Measurements from ENCODE around the gene VPS45.
"Not testable (repeated sequence)": the region's sequence is repeated elsewhere in the genome, so short reads cannot be mapped to it uniquely, and the experiment has no call there.

The VPS45 gene

DNA sequence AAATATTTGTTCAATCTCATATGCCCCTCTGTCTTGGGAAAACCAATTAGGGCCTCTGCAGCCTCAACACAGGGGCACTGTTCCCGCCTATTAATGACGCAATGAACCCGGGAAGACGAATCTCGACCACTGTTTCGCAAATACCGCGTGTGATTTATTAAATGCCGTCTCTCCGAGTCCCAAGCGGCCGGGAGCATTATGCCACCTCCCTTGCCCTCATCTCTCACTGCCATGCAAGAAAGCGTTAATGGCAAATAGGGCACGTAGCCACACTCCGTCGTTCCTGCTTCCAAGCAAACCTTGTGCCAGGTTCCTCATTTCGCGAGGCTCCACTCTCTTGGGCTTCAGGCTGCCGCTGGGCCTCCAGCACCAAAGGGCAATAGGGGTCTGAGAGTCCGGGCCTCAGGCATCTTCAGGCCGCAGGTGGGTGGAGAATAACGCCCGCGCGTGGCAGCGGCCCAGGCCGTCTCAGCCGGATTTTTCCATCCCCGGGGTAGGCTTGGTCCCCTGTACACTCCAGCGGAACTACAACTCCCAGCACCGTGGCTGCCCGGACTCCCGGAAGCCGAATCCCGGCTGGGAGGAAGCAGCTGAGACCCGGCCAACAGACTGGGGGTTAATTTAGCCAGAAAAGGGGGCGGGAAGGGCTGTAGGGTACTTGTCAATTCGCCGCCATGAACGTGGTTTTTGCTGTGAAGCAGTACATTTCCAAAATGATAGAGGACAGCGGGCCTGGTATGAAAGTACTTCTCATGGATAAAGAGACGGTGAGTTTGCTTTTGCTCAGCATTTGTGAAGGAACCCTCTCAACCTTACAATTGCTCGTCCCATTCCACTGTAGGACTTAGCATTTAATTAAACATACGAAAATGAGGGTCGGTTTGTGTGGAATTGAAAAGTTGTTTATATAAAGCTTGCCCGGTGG lies at the start of gene VPS45:
TSS of gene VPS45 (plus strand) at position 593 of the 925 bp plus-strand sequence. CDS start at position 675, 82 bp downstream.
- DNase-seq (ENCODE audit: low spot score), result peak; percentile 90

GRCh38 chr1:150018165-150018564 lies 49.4 kb upstream of the VPS45 start:
- no peak for DNase-seq (ENCODE audit: low spot score)

- DNase-seq (ENCODE audit: low spot score), result no peak
These were observed 46.9 kb upstream of the VPS45 start for GRCh38 chr1:150020711-150021110.

DNA sequence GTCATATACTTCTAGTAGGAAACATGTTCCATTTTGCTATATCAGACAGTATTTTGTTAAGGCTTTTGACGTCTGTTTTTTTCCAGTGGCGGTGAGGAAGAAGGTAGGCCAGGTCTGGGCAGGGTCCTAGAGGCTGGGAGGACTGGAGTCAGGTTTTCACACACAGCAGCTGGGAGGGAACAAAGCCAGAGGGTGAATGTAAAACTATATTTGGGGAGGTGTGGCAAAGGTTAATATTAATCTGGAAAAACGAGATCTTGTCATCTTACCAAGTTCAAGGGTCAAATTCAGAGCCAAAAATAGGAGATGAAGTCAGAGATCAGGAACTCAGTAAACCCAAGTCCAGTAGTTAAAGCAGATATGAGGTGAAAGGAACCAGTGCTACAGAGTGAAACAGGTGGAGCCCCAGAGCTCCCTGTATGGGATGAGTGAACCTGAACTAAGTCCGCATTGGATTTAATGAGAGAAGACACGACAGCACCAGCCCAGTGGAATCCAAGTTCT lies 46.3 kb upstream of the VPS45 start:
- DNase-seq (ENCODE audit: low spot score), result no peak

DNA sequence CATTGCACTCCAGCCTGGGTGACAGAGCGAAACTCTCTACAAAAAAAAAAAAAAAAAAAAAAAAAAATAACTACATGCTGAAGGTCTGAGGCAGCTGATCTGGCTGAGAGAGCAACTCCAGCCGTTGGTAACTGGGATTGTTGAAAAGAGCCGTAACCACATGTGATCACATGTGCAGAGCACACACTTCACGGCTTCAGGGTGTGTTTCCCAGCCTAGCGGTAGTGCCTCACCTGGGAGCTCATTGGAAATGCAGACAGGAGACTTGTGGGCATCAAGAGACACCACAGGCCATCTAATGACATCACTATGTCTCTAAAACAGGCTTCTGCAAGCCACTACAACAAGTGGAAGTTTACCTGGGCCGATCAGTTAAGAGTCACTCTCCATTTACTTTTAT lies 45.2 kb upstream of the VPS45 start:
- DNase-seq (ENCODE audit: low spot score), result no peak

DNA sequence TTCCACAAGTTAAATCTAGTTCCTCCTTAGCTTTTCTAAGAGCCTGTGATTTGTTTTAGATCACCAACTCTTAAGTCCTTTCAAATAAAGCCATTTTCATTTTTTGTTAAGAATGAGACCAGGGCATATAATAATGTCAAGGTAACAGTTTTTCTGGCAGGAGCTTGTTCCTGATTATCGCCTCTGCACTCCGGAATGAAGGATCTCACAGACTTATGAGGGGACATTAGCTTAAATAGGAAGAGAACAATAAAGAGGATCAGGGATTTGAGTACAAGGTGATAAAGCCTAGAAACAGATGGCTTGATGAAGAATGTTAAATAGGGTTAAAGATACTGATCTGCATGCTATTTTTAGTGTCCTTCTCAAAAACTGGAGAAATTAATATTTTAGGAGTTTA lies 43.4 kb upstream of the VPS45 start:
- DNase-seq (ENCODE audit: low spot score), result no peak

DNA sequence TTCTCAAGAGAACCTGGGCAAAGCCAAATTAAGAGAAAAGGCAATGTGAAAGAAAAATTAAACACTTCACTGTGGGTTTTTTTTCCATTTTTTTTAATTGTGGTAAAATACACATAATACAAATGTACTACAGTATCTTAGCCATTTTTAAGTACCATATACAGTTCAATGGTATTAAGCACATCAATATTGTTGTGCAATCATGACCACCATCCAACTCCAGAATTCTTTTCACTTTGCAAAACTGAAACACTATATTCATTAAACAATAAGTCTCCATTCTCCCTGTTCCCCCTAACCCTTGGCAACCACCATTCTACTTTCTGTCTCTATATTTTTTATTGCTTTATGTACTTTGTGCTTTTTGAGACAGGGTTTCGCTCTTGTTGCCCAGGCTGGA lies 39.3 kb upstream of the VPS45 start:
- no peak for DNase-seq (ENCODE audit: low spot score)

DNA sequence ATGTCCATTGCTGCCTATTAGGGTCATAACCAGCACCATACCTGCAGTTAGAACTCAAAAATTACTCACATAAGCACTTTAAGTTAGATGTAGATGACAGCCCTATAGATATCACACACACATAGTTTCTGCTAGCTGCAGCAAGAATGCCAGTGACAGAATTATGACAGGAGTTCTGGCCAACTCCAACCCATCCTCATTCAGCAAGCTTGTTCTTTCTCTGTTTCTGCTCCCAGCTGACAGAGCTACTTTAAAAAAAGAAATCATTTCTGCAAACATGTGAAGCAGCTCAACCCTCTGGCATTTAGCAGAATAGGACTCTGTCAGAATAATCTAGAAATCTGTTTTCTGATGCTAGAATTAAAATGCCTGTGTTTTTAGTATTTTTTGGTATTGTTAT lies 33.2 kb upstream of the VPS45 start:
- no peak for DNase-seq (ENCODE audit: low spot score)

DNA sequence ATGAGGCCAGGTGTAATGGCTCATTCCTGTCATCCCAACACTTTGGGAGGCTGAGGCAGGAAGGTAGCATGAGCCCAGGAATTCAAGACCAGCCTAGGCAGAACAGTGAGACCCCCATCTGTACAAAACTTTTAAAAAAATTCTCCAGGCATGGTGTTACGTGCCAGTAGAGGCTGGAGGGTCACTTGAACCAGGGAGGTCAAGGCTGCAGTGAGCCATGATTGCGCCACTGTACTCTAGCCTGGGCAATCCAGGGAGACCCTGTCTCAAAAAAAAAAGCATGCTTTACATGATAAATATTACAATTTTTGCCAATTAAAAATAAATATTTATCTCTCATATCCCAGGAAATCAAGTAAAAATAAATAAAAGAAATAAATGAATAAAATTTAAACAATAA lies 17.6 kb upstream of the VPS45 start:
- DNase-seq (ENCODE audit: low spot score), result no peak

DNA sequence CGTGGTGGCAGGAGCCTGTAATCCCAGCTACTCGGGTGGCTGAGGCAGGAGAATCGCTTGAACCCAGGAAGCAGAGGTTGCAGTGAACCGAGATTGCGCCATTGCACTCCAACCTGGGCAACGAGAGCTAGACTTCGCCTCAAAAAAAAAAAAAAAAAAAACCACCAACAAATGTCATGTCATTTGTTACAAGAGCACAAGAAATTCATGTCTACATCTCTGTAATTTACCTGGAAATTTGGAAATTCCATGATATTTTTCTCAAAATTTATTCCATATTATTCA lies 16.5 kb upstream of the VPS45 start:
- no peak for DNase-seq (ENCODE audit: low spot score)

- not testable (repeated sequence) for DNase-seq (ENCODE audit: low spot score)
These were observed 15.6 kb upstream of the VPS45 start for GRCh38 chr1:150051905-150052412.

GRCh38 chr1:150053926-150054325 lies 13.7 kb upstream of the VPS45 start:
- DNase-seq (ENCODE audit: low spot score), result no peak

GRCh38 chr1:150055507-150055906 lies 12.1 kb upstream of the VPS45 start:
- DNase-seq (ENCODE audit: low spot score), result not testable (repeated sequence)

DNA sequence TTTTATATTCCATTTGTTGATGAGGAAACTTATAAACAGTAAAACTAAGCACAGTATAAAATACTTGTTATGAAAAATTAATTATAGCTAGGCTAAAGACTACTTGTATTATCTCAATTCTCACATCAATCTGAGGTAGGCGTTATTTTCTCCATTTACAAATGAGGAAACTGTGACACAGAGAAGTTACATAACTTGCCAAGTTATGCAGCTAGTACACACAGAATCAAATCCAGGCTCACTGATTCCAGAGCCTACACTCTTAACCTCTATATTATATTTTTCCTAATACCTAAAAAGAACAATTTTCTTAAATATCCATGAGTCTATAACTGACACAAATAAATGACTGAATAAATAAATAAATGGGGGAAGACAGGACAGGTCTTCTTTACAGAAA lies 11.2 kb upstream of the VPS45 start:
- no peak for DNase-seq (ENCODE audit: low spot score)

GRCh38 chr1:150060260-150060659 lies 7.3 kb upstream of the VPS45 start:
- DNase-seq (ENCODE audit: low spot score), result no peak

DNA sequence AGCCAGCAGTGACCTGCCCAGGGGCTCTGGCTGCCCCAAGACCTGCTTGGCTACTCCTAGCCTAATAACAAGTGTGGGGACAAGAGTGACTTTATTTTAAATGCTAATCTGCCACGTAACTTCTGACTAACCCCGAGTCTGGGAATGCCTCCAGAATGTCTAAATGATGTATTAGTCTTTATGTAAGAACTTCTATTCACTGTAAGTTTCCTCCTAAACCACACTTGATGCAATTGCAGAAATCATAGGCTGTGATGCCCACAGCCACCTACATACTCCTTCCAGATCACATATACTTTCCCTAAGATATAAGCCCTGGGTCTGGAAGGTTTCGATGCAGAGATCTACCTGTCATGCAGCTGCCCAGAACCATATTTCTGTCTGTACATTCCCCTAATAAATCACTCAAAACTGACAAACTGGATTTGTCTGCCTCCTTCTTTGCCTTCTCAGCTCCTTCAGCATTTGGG lies 5.9 kb upstream of the VPS45 start:
- DNase-seq (ENCODE audit: low spot score), result no peak

DNA sequence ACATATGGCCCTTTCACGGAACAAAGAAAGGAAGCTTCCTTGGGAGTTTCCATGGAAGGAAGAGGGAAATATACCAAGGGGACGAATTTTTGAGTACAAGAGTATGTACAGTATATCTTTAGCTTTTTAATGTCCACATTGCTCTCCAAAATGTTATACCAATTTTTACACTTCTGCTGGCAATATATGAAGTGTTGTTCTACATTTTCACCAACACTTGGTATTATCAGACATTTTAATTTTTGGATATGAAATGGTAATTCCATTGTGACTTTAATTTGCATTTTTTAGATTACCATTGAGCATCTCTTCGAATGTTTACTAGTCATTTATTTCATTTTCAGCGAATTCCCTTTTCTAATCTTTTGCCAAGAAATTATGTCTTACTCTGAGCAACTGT lies 5.5 kb upstream of the VPS45 start:
- no peak for DNase-seq (ENCODE audit: low spot score)

- no peak for DNase-seq (ENCODE audit: low spot score)
These were observed 2.2 kb upstream of the VPS45 start for GRCh38 chr1:150065184-150065871.

DNA sequence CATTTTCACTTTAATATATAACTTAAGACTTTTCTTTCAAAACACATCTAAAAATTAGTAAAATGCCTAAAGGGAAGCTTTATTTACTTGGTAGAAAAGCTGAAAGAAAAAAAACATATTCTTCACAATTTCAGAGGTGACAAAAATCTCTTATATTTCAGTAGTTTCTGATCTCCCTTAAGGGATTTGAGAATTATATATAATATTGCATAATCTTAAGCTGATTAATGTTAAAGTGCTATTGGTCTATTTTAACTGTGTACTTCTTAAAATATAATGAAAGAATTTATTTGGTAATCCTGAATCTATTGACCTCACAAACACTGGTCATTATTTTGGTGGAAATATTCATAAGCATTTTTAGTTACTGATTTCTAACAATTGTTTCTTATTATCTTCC lies 1.2 kb upstream of the VPS45 start:
- no peak for DNase-seq (ENCODE audit: low spot score)

DNA sequence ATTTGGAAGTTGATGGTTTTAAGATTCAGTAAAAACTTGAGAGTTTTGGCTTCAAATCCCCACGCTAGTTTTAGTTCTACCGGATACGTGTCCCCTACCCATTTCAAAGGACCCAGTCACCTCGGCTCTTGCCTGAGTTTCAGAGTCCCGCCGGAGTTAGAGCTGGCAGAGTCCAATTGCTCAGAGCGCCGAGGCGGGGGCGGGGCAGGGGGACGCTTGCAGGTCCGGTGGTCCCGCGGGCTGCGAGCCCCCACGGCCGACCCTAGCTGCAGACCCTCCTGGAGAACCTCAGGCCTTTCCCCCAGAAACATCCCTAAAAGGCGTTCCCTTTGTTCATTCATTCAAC lies 765 bp upstream of the VPS45 start:
- no peak for DNase-seq (ENCODE audit: low spot score)

- no peak for DNase-seq (ENCODE audit: low spot score)
These were observed 496 bp downstream of the VPS45 start for GRCh38 chr1:150068109-150068435.

DNA sequence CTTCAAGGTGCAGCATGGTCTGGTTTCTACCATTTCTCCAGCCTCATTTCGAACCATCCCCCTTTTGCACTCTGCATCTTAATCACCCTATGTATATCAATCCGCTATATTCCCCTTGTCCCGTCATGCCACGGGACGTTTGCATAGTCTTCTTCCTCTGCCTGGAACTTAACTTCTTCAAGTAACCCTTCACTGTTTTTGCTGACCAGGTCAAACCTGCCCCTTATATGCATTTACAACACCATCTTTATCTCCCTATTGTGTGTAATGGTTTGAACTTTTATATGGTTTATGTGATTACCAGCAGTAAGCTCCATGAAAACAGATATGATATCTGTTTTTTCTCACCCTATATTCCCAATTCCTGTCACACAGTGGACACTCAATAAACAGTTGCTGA lies 2.3 kb downstream of the VPS45 start:
- no peak for DNase-seq (ENCODE audit: low spot score)

- DNase-seq (ENCODE audit: low spot score), result no peak
These were observed 5.4 kb downstream of the VPS45 start for GRCh38 chr1:150072959-150073358.
